HepG2 (cell line): ENCODE data around the gene ZNF324B. TPM values are rescaled to one million over a fixed set of nuclear protein-coding genes. Genes with fewer than 3 reads are reported as not detected.
A peak's percentile ranks its signal among the peaks of the same experiment; 100 is the strongest.

Source experiments
- FOXK2 ChIP-seq: fragments of 450-650 bp; IDR thresholded peaks from 2 replicates; pipeline ENCODE4 v1.6.1; 2016
- IRF9 ChIP-seq: sonication (generic); formaldehyde crosslinking; IDR thresholded peaks from 2 replicates; pipeline ENCODE4 v1.8.0; 2022; ENCODE audit warnings: missing genetic modification reagents, mild to moderate bottlenecking, borderline replicate concordance
- MAFF ChIP-seq: IDR thresholded peaks from 2 replicates; pipeline ENCODE4 v1.6.1; 2011; ENCODE audit warnings: low read depth, low read length, improper control_type of control experiment
- MEIS2 ChIP-seq: sonication (generic); formaldehyde crosslinking; IDR thresholded peaks from 2 replicates; pipeline ENCODE4 v1.9.0; 2021; ENCODE audit warnings: mild to moderate bottlenecking, missing genetic modification reagents
- NFYC ChIP-seq: IDR thresholded peaks from 2 replicates; pipeline ENCODE4 v1.6.1; 2016; ENCODE audit warnings: missing genetic modification reagents, missing compliant biosample characterization
- SMC3 ChIP-seq: IDR thresholded peaks from 2 replicates; pipeline ENCODE4 v1.6.1; 2011; ENCODE audit warnings: low read length, improper control_type of control experiment
- SNAPC4 ChIP-seq: sonication (generic); formaldehyde crosslinking; IDR thresholded peaks from 2 replicates; pipeline ENCODE4 v1.4.0; 2020; ENCODE audit warnings: mild to moderate bottlenecking, missing genetic modification reagents
- ZNF512B ChIP-seq: sonication (generic); formaldehyde crosslinking; IDR thresholded peaks from 2 replicates; pipeline ENCODE4 v1.5.1; 2020; ENCODE audit warnings: missing genetic modification reagents, mild to moderate bottlenecking, borderline replicate concordance
- ZNF543 ChIP-seq: sonication (generic); formaldehyde crosslinking; IDR thresholded peaks from 2 replicates; pipeline ENCODE4 v1.4.0; 2020; ENCODE audit warnings: mild to moderate bottlenecking, missing genetic modification reagents
- ZNF607 ChIP-seq: sonication (generic); formaldehyde crosslinking; IDR thresholded peaks from 2 replicates; pipeline ENCODE4 v1.5.1; 2020; ENCODE audit warnings: missing genetic modification reagents, mild to moderate bottlenecking, borderline replicate concordance
- ZNF614 ChIP-seq: IDR thresholded peaks from 2 replicates; pipeline ENCODE4 v1.6.1; 2018; ENCODE audit warnings: missing biosample characterization, missing genetic modification reagents, inconsistent platforms, borderline replicate concordance
- ZSCAN25 ChIP-seq: sonication (generic); formaldehyde crosslinking; IDR thresholded peaks from 2 replicates; pipeline ENCODE4 v1.8.0; 2022; ENCODE audit warnings: mild to moderate bottlenecking, missing genetic modification reagents
- polyA plus RNA-seq, 8 experiments: library from polyadenylated mRNA; depleted of rRNA in 3 of 8; stranded (reverse) in 7 of 8; unstranded in 1 of 8; fragments of >200 nt; fragmentation: Illumina TruSeq in 4 of 8; extraction: Trizol in 4 of 8; gene quantifications; 2 replicates each; pipeline versions ENCODE4 v1.2.1 to v1.2.3, GENCODE V29; 2011 to 2016; ENCODE audit warnings: low read depth in 4 of 8, missing spikeins in 1 of 8, mixed read lengths in 1 of 8; ENCODE audit not compliant: insufficient read depth in 1 of 8
- total RNA-seq, 5 experiments: library from RNA; depleted of rRNA; stranded (reverse); fragments of >200 nt; fragmentation: Illumina TruSeq; extraction: Trizol; gene quantifications; 2 replicates each; pipeline ENCODE4 v1.2.3, GENCODE V29; 2016; ENCODE audit warnings: low read depth in 1 of 5
- TF ChIP-seq, protein P1 (sequence below): sonication (generic); formaldehyde crosslinking; IDR thresholded peaks from 2 replicates; pipeline ENCODE4 v1.8.1; 2023; ENCODE audit warnings: mild to moderate bottlenecking, missing genetic modification reagents
- TF ChIP-seq, protein P2 (sequence below): sonication (generic); formaldehyde crosslinking; IDR thresholded peaks from 2 replicates; pipeline ENCODE4 v1.4.0; 2020; ENCODE audit warnings: mild to moderate bottlenecking, missing genetic modification reagents

ZNF324B gene
- total and polyA plus RNA-seq, 2 of the 13 experiments (the other 11 are each of a cell fraction or from before 2014, with no cell fraction given): 0.53 to 3.0 TPM

GRCh38 chr19:58499021-58499927 lies 47.9 kb downstream of the ZNF324B start (continued):
- TF ChIP-seq SNAPC4 (CRISPR knock-in tag) (0 out of 2 replicates have a peak, but pooled peaks have one; percentile 79), FOXK2 (peak; percentile 85), IRF9 (CRISPR knock-in tag) (peak; percentile 63; the same call in 1 of the 2 replicates), ZNF512B (no peak), SMC3 (peak; percentile 14; the same call in 1 of the 2 replicates), ZNF607 (CRISPR knock-in tag) (peak; percentile 39; the same call in 1 of the 2 replicates), ZSCAN25 (CRISPR knock-in tag) (peak; percentile 23; the same call in 1 of the 2 replicates), ZNF543 (CRISPR knock-in tag) (peak; percentile 80; the same call in 1 of the 2 replicates), MEIS2 (CRISPR knock-in tag) (peak; percentile 67; the same call in 1 of the 2 replicates), ZNF614 (CRISPR knock-in tag) (peak; percentile 60; the same call in 1 of the 2 replicates), NFYC (CRISPR knock-in tag) (peak; percentile 66), MAFF (no peak)
- TF ChIP-seq, protein P1, sequence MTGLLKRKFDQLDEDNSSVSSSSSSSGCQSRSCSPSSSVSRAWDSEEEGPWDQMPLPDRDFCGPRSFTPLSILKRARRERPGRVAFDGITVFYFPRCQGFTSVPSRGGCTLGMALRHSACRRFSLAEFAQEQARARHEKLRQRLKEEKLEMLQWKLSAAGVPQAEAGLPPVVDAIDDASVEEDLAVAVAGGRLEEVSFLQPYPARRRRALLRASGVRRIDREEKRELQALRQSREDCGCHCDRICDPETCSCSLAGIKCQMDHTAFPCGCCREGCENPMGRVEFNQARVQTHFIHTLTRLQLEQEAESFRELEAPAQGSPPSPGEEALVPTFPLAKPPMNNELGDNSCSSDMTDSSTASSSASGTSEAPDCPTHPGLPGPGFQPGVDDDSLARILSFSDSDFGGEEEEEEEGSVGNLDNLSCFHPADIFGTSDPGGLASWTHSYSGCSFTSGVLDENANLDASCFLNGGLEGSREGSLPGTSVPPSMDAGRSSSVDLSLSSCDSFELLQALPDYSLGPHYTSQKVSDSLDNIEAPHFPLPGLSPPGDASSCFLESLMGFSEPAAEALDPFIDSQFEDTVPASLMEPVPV (CRISPR knock-in tag): 0 out of 2 replicates have a peak, but pooled peaks have one; percentile 44
- TF ChIP-seq, protein P2, sequence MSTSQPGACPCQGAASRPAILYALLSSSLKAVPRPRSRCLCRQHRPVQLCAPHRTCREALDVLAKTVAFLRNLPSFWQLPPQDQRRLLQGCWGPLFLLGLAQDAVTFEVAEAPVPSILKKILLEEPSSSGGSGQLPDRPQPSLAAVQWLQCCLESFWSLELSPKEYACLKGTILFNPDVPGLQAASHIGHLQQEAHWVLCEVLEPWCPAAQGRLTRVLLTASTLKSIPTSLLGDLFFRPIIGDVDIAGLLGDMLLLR (CRISPR knock-in tag): peak; percentile 57; the same call in 1 of the 2 replicates
